Thoracic aorta endothelial cell (primary cell): ENCODE measurements around the gene XRRA1. TPM values are rescaled to one million over a fixed set of nuclear protein-coding genes. Genes with fewer than 3 reads are reported as not detected.

Experiments used
- small RNA-seq: library from RNA; depleted of rRNA; stranded (forward); fragments of <200 nt; gene quantifications from one replicate; pipeline ENCODE3, GENCODE V24; 2012
- total RNA-seq: library from RNA; depleted of rRNA; stranded (reverse); fragments of >200 nt; gene quantifications from 2 replicates; pipeline ENCODE4 v1.2.3, GENCODE V29; 2012

The XRRA1 gene, protein sequence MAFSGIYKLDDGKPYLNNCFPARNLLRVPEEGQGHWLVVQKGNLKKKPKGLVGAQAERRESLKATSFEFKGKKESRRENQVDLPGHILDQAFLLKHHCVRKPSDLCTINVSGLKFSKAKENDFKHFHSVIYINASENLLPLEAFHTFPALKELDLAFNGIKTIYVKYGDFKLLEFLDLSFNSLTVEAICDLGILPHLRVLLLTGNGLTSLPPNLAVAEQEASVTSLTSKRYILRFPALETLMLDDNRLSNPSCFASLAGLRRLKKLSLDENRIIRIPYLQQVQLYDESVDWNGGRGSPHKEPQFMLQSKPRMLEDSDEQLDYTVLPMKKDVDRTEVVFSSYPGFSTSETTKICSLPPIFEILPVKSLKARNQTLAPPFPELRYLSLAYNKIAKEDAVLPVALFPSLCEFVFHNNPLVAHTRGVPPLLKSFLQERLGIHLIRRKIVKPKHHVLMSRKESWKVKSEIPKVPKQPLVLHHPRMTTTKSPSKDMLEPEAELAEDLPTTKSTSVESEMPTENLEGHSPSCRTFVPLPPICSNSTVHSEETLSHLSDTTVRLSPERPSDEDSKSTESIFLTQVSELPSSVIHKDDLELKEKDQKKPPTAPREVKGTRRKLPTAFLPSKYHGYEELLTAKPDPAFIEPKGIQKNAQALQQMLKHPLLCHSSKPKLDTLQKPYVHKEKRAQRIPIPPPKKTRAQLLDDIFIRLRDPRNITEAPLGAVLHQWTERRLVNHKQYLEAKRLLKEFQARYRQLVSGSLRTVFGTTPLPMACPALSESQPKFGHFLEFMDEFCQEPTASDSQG
- 9.9 and 17.3 TPM in 2 replicates for total RNA-seq

DNA sequence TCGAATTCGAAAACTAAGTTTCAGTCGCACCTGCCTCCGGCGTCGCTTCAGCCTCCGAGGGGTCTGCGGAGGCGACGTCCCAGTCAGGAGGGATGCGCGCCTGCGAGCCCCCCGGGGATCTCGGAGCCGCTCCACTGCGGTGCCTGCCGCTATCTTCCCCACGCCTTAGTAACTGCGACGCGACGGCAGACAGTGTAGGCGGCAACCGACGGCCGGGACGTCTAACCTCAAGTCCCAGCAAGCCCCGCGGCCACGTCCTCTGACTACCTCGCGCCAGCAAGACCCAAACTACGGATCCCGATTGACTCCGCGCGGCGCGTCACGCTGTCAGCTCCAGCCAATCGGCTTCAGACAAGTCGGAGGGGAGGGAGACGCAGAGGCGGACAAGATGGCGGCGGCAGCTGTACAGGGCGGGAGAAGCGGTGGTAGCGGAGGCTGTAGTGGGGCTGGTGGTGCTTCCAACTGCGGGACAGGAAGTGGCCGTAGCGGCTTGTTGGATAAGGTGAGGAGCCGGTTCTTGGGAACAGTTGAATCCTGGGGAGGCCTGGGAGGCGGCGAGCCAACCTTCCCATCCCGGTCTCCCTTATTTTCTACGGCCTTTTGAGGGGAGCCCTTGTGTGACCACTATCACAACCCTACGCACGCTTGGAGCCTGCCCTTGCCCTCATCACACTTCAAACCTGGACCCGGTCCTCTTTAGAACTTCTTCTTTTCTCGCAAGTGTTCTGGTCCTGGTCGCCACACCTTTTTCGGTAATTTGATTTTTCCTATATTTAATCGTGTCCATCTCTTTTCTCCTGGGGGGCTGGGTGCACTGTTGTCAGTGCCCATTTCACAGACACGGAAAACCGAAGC lies at the start of gene XRRA1, which contains the start of gene SPCS2:
XRRA1 (minus strand) TSS at position 194 of the 855 bp plus-strand sequence. CDS start 8,213 bp downstream, outside the sequence.
SPCS2 (plus strand) TSS at position 369 of the 855 bp plus-strand sequence; CDS start at position 389, 20 bp downstream.

DNA sequence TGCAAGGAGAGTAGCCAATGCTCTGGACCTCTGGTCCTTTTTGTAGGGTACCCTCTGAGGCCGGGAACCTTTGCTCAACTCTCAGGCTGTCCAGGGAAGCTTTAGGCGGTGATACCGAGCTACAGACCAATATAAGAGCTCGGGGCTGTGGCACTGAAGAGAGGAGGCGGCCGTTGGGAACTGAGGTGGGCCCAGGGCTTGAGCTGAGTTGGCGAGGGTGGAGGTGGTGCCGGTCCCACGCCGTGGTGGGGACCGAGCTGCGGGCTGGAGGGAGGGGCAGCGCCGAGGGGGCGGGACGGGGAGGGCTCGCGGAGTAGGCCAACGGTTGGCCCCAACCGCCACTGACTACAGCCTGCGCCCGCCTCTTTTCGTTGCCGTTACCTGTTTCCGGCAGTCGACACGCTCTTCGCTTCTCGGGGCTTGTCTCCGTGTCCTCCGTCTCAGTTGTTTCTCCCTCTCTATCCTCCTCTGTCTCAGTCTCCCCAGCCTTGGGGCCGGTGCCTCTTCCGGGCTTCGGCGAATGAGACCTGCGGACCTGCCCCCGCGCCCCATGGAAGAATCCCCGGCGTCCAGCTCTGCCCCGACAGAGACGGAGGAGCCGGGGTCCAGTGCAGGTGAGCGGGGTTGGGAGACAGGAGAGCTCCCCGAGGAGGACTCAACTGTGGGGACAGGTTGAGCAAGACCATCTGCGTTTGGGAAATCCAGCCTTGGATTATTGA lies 39.8 kb upstream of the XRRA1 start, which contains the start of gene NEU3:
NEU3 (plus strand) TSS at position 393 of the 719 bp plus-strand sequence; CDS start at position 521, 128 bp downstream.

Small RNA genes within 50 kb of the gene (small RNA-seq; reads per million reads assigned to genes)
- gene RN7SL239P: not detected
- gene RNU6-216P: not detected

Other genes with a start within 250 kb of the XRRA1 start
- gene CHRDL2, start 217.7 kb downstream of the XRRA1 start, total RNA-seq: not detected in 2 replicates
- 40.7 and 44.9 TPM in 2 replicates for gene RNF169, start 200.2 kb downstream of the XRRA1 start, total RNA-seq
- 52.5 and 55.9 TPM in 2 replicates for gene SPCS2, start 175 bp upstream of the XRRA1 start, total RNA-seq
- 6.6 and 10.3 TPM in 2 replicates for gene NEU3, start 39.8 kb upstream of the XRRA1 start, total RNA-seq
- not detected in 2 replicates for gene OR2AT4, start 147.8 kb upstream of the XRRA1 start, total RNA-seq
- gene SLCO2B1, start 202.0 kb upstream of the XRRA1 start, total RNA-seq: 0.27 TPM in 1 of 2 replicates, not detected in the other